ENCODE data around the gene DAPK2.

The DAPK2 gene

GRCh38 chr15:64004056-64004455 is 42.2 kb downstream of the DAPK2 start:
- TF ChIP-seq TAF1 (IDR thresholded peaks at IDR 0.05; ENCODE audit: low read depth) (no peak), YY1 (IDR thresholded peaks at IDR 0.05; ENCODE audit: low read depth) (no peak), ZBTB7A (IDR thresholded peaks at IDR 0.05; ENCODE audit: low read depth) (no peak), USF1 (IDR thresholded peaks at IDR 0.05) (no peak), NFIC (IDR thresholded peaks at IDR 0.05) (no peak), EGR1 (IDR thresholded peaks at IDR 0.05) (no peak), CEBPB (IDR thresholded peaks at IDR 0.05) (no peak), RAD21 (IDR thresholded peaks at IDR 0.05; ENCODE audit: low read depth) (no peak), MAX (IDR thresholded peaks at IDR 0.05) (no peak), REST (IDR thresholded peaks at IDR 0.05; ENCODE audit: low read depth) (no peak), CREB1 (IDR thresholded peaks at IDR 0.05; ENCODE audit: low read depth) (no peak), FOXM1 (IDR thresholded peaks at IDR 0.05; ENCODE audit: borderline replicate concordance, low read depth) (no peak), EP300 (IDR thresholded peaks at IDR 0.05; ENCODE audit: borderline replicate concordance) (no peak), TCF12 (IDR thresholded peaks at IDR 0.05; ENCODE audit: low read depth) (no peak)

GRCh38 chr15:64003182-64003581 is 43.1 kb downstream of the DAPK2 start:
- no peak for TF ChIP-seq TAF1 (IDR thresholded peaks at IDR 0.05; ENCODE audit: low read depth)
- no peak for TF ChIP-seq MAX (IDR thresholded peaks at IDR 0.05)
- TF ChIP-seq EGR1 (IDR thresholded peaks at IDR 0.05), result no peak
- no peak for TF ChIP-seq TEAD4 (IDR thresholded peaks at IDR 0.05)
- TF ChIP-seq FOXM1 (IDR thresholded peaks at IDR 0.05; ENCODE audit: borderline replicate concordance, low read depth), result no peak
- TF ChIP-seq TCF12 (IDR thresholded peaks at IDR 0.05; ENCODE audit: low read depth), result no peak
- no peak for TF ChIP-seq EP300 (IDR thresholded peaks at IDR 0.05; ENCODE audit: borderline replicate concordance)
- no peak for TF ChIP-seq CREB1 (IDR thresholded peaks at IDR 0.05; ENCODE audit: low read depth)
- no peak for TF ChIP-seq USF1 (IDR thresholded peaks at IDR 0.05)
- no peak for TF ChIP-seq ZBTB7A (IDR thresholded peaks at IDR 0.05; ENCODE audit: low read depth)
- TF ChIP-seq YY1 (IDR thresholded peaks at IDR 0.05; ENCODE audit: low read depth), result no peak
- no peak for TF ChIP-seq NFIC (IDR thresholded peaks at IDR 0.05)
- no peak for TF ChIP-seq REST (IDR thresholded peaks at IDR 0.05; ENCODE audit: low read depth)
- TF ChIP-seq RAD21 (IDR thresholded peaks at IDR 0.05; ENCODE audit: low read depth), result no peak
- TF ChIP-seq CEBPB (IDR thresholded peaks at IDR 0.05), result no peak

- TF ChIP-seq EP300 (IDR thresholded peaks at IDR 0.05; ENCODE audit: borderline replicate concordance), result no peak
- TF ChIP-seq TAF1 (IDR thresholded peaks at IDR 0.05; ENCODE audit: low read depth), result no peak
- no peak for TF ChIP-seq NFIC (IDR thresholded peaks at IDR 0.05)
- TF ChIP-seq ZBTB7A (IDR thresholded peaks at IDR 0.05; ENCODE audit: low read depth), result no peak
- no peak for TF ChIP-seq REST (IDR thresholded peaks at IDR 0.05; ENCODE audit: low read depth)
Observed at GRCh38 chr15:64001148-64001547, 45.1 kb downstream of the DAPK2 start.

GRCh38 chr15:64000183-64000951 is 45.9 kb downstream of the DAPK2 start:
- TF ChIP-seq EGR1 (IDR thresholded peaks at IDR 0.05), result no peak

GRCh38 chr15:63999177-63999576 is 47.1 kb downstream of the DAPK2 start:
- TF ChIP-seq CEBPB (IDR thresholded peaks at IDR 0.05) (no peak), EGR1 (IDR thresholded peaks at IDR 0.05) (no peak), FOXM1 (IDR thresholded peaks at IDR 0.05; ENCODE audit: borderline replicate concordance, low read depth) (no peak), CREB1 (IDR thresholded peaks at IDR 0.05; ENCODE audit: low read depth) (no peak), TEAD4 (IDR thresholded peaks at IDR 0.05) (no peak), MAX (IDR thresholded peaks at IDR 0.05) (no peak), EP300 (IDR thresholded peaks at IDR 0.05; ENCODE audit: borderline replicate concordance) (no peak), RAD21 (IDR thresholded peaks at IDR 0.05; ENCODE audit: low read depth) (no peak), TAF1 (IDR thresholded peaks at IDR 0.05; ENCODE audit: low read depth) (no peak), NFIC (IDR thresholded peaks at IDR 0.05) (no peak), REST (IDR thresholded peaks at IDR 0.05; ENCODE audit: low read depth) (no peak), YY1 (IDR thresholded peaks at IDR 0.05; ENCODE audit: low read depth) (no peak), USF1 (IDR thresholded peaks at IDR 0.05) (no peak), TCF12 (IDR thresholded peaks at IDR 0.05; ENCODE audit: low read depth) (no peak), ZBTB7A (IDR thresholded peaks at IDR 0.05; ENCODE audit: low read depth) (no peak)

Data from Ishikawa (cell line).